ENCODE measurements around the gene CAB39L.
"Not testable (repeated sequence)": the region's sequence is repeated elsewhere in the genome, so short reads cannot be mapped to it uniquely, and the experiment has no call there.

CAB39L gene

DNA sequence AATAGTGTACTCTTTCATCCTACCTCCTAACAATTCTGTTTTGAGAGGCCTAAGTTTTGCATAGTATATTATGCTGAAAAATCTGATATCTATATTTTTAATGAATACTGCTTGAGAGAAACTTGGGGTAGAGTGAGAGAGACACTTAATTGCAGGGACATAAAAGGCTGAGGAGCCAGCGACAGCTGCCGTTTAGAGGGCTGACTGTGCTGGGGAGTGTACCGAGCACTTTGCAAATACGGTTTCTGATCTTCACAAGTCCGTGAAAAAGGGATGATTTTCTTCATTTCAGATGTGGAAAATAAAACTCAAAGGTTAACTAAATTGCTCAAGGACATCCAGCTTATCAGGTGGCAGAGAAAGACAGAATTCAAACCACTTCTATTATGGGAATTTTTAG is 97.4 kb downstream of the CAB39L start:
- DNase-seq (ENCODE audit: low read depth): no peak

GRCh38 chr13:49343731-49344130 is 100.1 kb downstream of the CAB39L start:
- DNase-seq (ENCODE audit: low read depth): no peak

GRCh38 chr13:49343255-49343654 is 100.6 kb downstream of the CAB39L start:
- no peak for DNase-seq (ENCODE audit: low read depth)

- no peak for DNase-seq (ENCODE audit: low read depth)
Observed at GRCh38 chr13:49342454-49342853, 101.4 kb downstream of the CAB39L start.

- DNase-seq (ENCODE audit: low read depth): no peak
Observed at GRCh38 chr13:49341941-49342340, 101.9 kb downstream of the CAB39L start.

- DNase-seq (ENCODE audit: low read depth): no peak
Observed at GRCh38 chr13:49341517-49341916, 102.3 kb downstream of the CAB39L start.

DNA sequence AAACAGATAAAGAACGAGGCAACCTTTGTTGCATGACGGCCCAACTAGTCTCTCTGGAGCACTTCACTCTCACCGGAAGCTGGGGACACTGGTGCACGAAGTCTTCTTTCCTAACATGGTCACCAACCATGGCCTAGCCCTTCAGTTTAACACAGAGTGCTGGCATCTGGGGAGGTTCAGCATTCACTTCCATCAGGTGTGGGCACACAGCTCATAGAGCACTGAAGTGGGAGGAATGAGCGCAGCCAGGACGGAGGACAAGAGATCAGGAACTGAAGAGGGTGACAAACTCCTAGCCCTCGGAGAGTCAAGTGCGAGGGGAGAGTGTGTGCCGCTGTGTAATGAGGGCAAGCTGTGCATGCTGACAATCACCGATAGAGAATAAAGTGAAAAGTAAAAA is 103.7 kb downstream of the CAB39L start:
- no peak for DNase-seq (ENCODE audit: low read depth)

DNA sequence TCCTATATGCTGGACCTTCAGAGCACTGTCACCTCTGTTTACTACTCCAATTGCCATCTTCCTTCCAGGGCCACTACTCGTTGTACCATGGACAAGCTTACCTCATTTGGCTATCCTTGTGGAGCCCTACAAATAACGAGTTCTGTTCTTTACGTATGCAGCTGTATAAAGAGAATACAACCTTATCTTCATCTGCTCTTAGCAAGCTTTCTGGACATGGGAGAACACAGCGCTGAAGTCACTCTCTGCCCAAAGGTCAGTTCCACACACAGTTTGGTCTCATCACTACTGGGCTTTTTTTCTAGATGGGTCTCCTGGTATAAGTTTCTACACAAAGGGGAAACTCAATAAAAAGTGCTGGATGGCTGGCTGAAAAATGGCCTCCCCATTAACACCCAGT is 107.2 kb downstream of the CAB39L start:
- no peak for DNase-seq (ENCODE audit: low read depth)

DNA sequence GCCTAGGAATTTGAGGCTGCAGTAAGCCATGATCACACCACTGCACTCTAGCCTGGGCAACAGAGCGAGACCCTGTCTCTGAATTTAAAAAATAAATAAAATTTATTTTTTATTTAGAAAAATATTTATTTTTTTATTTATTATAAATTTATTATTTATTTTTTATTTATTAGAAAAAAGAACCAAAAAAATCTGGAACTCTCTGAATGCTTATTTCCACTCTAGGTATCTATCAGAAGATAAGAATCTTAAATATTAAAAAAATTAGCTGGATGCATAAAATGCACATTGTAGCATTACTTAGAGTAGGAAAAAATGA is 113.4 kb downstream of the CAB39L start:
- DNase-seq (ENCODE audit: low read depth): no peak

DNA sequence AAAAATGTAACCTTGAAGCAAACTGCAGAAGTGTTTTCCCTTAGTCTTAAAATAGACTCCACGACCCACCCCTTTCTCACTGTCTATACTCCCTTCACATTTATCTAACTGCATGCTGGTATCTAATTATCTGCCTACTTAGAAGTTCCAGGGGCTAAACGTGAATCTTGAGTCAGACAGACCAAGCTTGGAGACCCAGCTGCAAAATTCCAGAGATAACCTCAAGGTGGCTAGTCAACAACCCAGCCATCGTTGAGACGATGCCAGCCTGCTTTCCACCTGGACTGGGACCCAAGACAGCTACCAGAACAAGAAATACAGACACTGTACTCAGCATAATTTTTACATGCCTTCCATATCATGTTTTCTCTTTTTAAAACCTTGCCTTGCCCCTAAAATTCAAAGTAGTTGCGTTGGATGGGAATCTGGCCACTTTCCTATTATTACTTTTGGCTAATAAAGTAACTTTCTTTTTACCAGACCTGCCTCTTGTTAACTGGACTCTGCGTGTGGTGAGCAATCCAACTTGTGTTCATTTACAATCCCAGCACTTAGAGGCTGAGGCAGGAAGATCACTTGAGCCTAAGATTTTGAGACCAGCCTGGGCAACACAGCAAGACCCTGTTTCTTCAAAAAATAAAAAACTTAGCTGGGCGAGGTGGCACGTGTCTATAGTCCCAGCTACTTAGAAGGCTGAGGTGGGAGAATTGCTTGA is 113.9 kb downstream of the CAB39L start:
- no peak for DNase-seq (ENCODE audit: low read depth)

- not testable (repeated sequence) for DNase-seq (ENCODE audit: low read depth)
Observed at GRCh38 chr13:49327145-49327544, 116.7 kb downstream of the CAB39L start.

GRCh38 chr13:49326222-49326917 is 117.5 kb downstream of the CAB39L start:
- DNase-seq (ENCODE audit: low read depth): no peak

GRCh38 chr13:49323344-49323743 is 120.5 kb downstream of the CAB39L start:
- DNase-seq (ENCODE audit: low read depth): no peak

GRCh38 chr13:49322702-49323101 is 121.2 kb downstream of the CAB39L start:
- no peak for DNase-seq (ENCODE audit: low read depth)

DNA sequence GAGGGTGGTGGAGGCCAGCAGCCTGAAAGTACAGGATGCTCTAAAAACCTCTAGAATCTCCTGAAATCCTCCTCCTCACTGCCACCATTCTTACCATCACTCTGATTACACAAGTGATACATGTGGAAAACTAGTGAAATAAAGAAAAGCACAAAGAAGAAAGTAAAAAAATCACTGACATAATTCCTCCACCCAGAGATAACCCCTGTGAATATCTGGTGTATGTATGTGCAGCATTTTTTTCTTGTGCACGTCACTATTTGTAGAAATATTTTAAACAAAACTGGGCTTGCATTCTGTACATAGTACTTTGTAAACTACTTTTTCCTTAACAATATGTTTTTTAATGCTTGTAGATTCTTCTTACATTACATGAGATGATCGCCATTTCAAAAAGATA is 122.9 kb downstream of the CAB39L start:
- DNase-seq (ENCODE audit: low read depth): no peak

DNA sequence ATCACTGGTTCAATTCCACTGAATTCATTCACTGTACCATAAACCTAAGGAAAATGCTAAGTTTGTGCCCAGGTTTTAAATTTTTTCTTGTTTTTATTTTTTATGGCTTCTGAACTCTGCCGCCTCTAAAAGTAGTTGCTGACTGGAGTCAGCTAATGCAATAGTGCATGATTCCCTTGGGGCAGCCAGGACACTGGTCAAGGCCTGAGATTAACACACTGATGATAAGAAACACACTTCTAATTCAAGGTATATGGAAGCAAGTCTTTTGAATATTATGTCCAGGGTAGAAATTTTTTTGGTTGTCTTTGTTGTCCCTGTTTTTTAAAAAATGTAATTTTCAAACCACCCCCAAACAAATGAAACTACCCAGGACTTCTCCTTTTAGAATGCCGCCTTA is 123.9 kb downstream of the CAB39L start:
- no peak for DNase-seq (ENCODE audit: low read depth)

DNA sequence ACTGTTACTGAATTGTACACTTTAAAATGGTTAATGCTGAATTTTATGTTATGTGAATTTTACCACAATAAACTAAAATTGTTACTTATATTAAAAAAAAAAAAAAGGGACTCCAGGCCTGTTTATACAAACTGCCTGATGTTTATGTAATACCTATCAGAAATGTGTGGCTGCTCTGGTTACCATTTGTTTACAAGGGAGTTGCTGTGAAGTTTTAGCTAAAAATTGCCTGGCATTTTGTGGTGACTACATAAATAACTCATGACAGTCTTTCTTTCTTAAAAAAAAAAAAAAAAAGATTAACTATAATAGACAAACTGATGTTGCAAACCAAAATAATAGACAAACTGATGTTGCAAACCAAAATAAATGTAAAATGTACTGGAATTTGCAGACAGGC is 124.3 kb downstream of the CAB39L start:
- no peak for DNase-seq (ENCODE audit: low read depth)

GRCh38 chr13:49315756-49316482 is 127.9 kb downstream of the CAB39L start:
- DNase-seq (ENCODE audit: low read depth): no peak

DNA sequence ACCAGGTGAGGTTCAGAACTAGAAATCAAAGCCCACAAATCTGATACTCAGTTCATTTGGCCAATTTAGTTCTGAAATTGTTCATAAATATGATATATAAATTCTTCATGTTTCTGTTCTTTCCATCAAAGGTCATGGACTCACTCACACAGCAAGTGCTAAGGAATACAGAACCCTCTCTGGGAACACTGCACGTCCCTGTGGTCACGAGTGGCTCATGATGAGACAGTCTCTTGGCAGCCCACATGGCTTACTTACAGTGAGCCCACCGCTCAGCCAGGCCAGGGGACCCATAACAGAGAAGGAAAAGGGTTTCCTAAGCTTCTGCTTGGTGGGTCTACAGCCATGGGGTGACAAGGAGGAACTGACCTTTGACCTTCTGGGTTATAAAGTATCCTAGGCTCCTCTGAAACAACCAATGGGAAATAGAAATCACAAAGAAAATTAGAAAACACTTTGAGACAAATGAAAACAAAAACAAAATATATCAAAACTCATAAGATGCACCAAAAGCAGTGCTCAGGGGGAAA is 128.8 kb downstream of the CAB39L start:
- no peak for DNase-seq (ENCODE audit: low read depth)

GRCh38 chr13:49314344-49314882 is 129.5 kb downstream of the CAB39L start:
- no peak for DNase-seq (ENCODE audit: low read depth)

DNA sequence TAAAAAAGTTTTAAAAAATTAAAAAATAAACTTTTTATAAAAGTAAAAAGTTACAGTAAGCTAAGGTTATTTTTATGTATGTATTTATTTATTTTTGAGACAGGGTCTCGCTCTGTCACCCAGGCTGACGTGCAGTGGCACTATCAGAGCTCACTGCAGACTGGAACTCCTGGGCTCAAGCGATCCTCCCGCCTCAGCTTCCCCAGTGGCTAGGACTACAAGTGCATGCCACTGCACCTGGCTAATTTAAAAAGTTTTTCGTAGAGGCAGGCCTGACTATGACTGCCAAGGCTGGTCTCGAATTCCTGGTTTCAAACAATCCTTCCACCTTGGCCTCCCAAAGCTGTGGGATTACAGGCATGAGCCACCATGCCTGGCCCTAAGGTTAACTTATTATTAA is 132.0 kb downstream of the CAB39L start:
- DNase-seq (ENCODE audit: low read depth): no peak

DNA sequence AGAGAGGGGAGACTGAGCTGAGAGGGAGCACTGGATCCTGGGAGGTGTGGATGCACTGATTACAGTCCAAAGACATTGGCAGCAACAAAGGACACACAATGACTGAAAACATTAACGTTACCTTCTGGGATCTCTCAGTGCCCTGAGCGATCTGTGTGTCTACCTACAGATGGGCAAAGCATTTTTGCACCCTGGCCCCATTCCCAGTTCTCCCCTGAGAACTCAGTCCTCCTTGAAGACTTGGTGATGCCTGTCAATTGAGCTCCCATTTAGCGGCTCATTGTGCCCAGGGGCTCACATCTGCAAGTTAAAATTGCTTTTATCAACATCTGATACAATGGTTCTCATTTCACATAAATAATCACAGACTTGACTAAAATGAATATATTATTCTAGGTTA is 133.6 kb downstream of the CAB39L start:
- no peak for DNase-seq (ENCODE audit: low read depth)

DNA sequence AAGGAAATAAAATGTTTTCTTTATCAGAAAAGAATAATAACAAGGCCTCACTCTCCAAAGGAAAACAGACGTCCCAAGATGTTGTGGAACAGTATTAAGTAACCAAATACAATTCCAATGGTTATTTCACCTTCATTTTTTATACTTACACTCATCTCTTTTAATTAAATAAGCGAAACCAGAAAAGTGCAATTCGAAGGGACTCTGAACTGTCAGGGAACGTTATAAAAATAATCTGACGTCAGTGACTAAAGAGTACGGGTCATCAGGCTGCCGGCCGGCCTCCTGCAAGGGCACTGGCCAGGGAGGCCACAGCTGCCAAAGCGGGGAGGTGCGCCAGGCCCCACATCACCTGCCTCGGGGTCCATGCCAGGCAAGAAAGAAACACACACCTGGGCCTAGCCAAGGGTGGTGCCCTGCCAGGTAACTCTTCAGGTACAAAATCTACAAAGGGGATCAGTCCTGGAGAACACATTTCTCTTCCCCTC is 134.9 kb downstream of the CAB39L start:
- no peak for DNase-seq (ENCODE audit: low read depth)
